Ovary (tissue), 9 donors: ENCODE measurements around the gene PARD3B. TPM values are rescaled to one million over a fixed set of nuclear protein-coding genes. Genes with fewer than 3 reads are reported as not detected.

ENCODE experiments used
- DNase-seq, 5 donors: peaks; one replicate each; pipeline ENCODE4 v3.0.0-alpha.2; 2019 to 2020
- H3K27ac ChIP-seq, 2 donors: fragments of 200-600 bp; one replicate each; pipeline versions ENCODE4 v1.5.1 to v1.8.0; 2019 to 2022
- H3K27me3 ChIP-seq: fragments of 200-600 bp; one replicate; pipeline ENCODE4 v1.8.0; 2022
- H3K36me3 ChIP-seq: fragments of 200-600 bp; sonication (generic); one replicate; pipeline ENCODE4 v1.5.1; 2019
- H3K4me1 ChIP-seq: one replicate; pipeline ENCODE4 v1.8.1; 2013; ENCODE audit warnings: mild to moderate bottlenecking, moderate library complexity; ENCODE audit not compliant: insufficient read depth
- H3K4me3 ChIP-seq: fragments of 200-600 bp; sonication (generic); one replicate; pipeline ENCODE4 v1.5.1; 2017
- H3K9me3 ChIP-seq, 2 donors: fragments of 200-600 bp in 1 of 2; sonication (generic) in 1 of 2; one replicate each; pipeline versions ENCODE4 v1.5.1 to v1.8.1; 2013 to 2019; ENCODE audit warnings: mild to moderate bottlenecking in 1 of 2, moderate library complexity in 1 of 2
- CTCF ChIP-seq, 3 donors: fragments of 450-650 bp in 2 of 3; fragments of 200-600 bp in 1 of 3; IDR thresholded peaks; one replicate each; pipeline versions ENCODE4 v1.5.1 to v1.8.0; 2016 to 2022; ENCODE audit warnings: antibody characterized with exemption in 3 of 3, mild to moderate bottlenecking in 1 of 3
- EP300 ChIP-seq: sonication (generic); formaldehyde crosslinking; IDR thresholded peaks from one replicate; pipeline ENCODE4 v1.6.1; 2017; ENCODE audit warnings: antibody characterized with exemption
- POLR2A ChIP-seq: fragments of 450-650 bp; IDR thresholded peaks from one replicate; pipeline ENCODE4 v1.6.1; 2017; ENCODE audit warnings: antibody characterized with exemption, mild to moderate bottlenecking, moderate library complexity
- WGBS, 3 donors: extraction: QIAGEN DNeasy Blood & Tissue Kit in 1 of 3; methylation state at CpG; one replicate each; pipeline versions ENCODE4 v1.1.5 to v1.1.7; 2013 to 2017; 5-methylcytosine and 5-hydroxymethylcytosine counted together
- intact Hi-C, 4 donors: fragments of 100-400 bp; cut with DNase I; formaldehyde crosslinking; loops; one replicate each; pipeline versions ENCODE4 v1.11.0 to v1.15.1; 2022 to 2023
- polyA plus RNA-seq, 2 donors: library from polyadenylated mRNA; stranded (reverse); fragments of 200-250 nt in 1 of 2; fragments of 350-450 nt in 1 of 2; fragmentation: Illumina TruSeq in 1 of 2; extraction: RNeasy Lipid Tissue Mini Kit (QIAGEN cat#74804) in 1 of 2; gene quantifications; one replicate each; pipeline ENCODE4 v1.2.3, GENCODE V29; 2013 to 2014
- total RNA-seq, 7 donors: library from RNA; depleted of rRNA in 2 of 7; stranded (reverse); fragments of >200 nt in 2 of 7; fragmentation: NEBNext Ultra II Directional in 3 of 7; extraction: Animal tissue kit (Norgen Biotek cat#: 25700) in 3 of 7; gene quantifications; one replicate each; pipeline versions ENCODE4 v1.1.0 to v1.2.4, GENCODE V29; 2016 to 2023
- donor health status: DM: no; HTN: no; CAD: no; lungs with moderate emphysema.
- donor health status: DM: no; HTN: no; CAD: no.
- donor health status: Bipolar disorder and iron deficiency.
- donor health status: DM: yes; HTN: yes; CAD: no.
- donor health status: DM: no; HTN: no; CAD: no.
- donor health status: DM: yes; HTN: yes; CAD: no.

Gene PARD3B
- total and polyA plus RNA-seq, 9 donors, result 8.2 to 46.6 (median 28.7) TPM

- H3K4me3 ChIP-seq, result no peak overlapping the region
Measured at GRCh38 chr2:204931562-204931961, 386.3 kb downstream of the PARD3B start.

GRCh38 chr2:204933735-204934374 is 388.6 kb downstream of the PARD3B start:
- DNase-seq, result no peak
- Histone ChIP-seq H3K4me3 (no peak overlapping the region), H3K27ac (no peak overlapping the region), H3K27me3 (no peaks in the 10 kb centered on the region), H3K36me3 (no peaks in the 10 kb centered on the region), H3K9me3 (no peaks in the 10 kb centered on the region), H3K4me1 (no peaks in the 10 kb centered on the region)
- intact Hi-C loops, result no loop called here
- 91 to 97% (median 94%) methylated on average over 1 of the region's 1 CpG for WGBS, 3 donors
- TF ChIP-seq CTCF (IDR thresholded peaks at IDR 0.05), result no peak
- no peak for TF ChIP-seq POLR2A
- TF ChIP-seq EP300, result no peak

More at GRCh38 chr2:204931562-204931961, 386.3 kb downstream of the PARD3B start:
- intact Hi-C loops, result no loop called here
- H3K36me3 ChIP-seq, result no peaks in the 10 kb centered on the region
- no peak overlapping the region for H3K27ac ChIP-seq
- no peak for TF ChIP-seq POLR2A
- no peak for TF ChIP-seq CTCF (IDR thresholded peaks at IDR 0.05)
- no peak for TF ChIP-seq EP300
- no peaks in the 10 kb centered on the region for H3K4me1 ChIP-seq
- no peaks in the 10 kb centered on the region for H3K9me3 ChIP-seq
- no peak for DNase-seq
- no peaks in the 10 kb centered on the region for H3K27me3 ChIP-seq

GRCh38 chr2:204944927-204945326 is 399.7 kb downstream of the PARD3B start:
- intact Hi-C loops, result no loop called here
- DNase-seq, result no peak
- H3K27me3 ChIP-seq, result no peaks in the 10 kb centered on the region
- H3K4me3 ChIP-seq, result no peak overlapping the region
- H3K27ac ChIP-seq, result no peak overlapping the region
- no peaks in the 10 kb centered on the region for H3K36me3 ChIP-seq
- TF ChIP-seq EP300, result no peak
- no peak for TF ChIP-seq CTCF (IDR thresholded peaks at IDR 0.05)
- no peak for TF ChIP-seq POLR2A
- H3K9me3 ChIP-seq, result no peaks in the 10 kb centered on the region
- WGBS, 3 donors, result 92 to 97% (median 94%) methylated on average over 3 of the region's 3 CpGs
- no peaks in the 10 kb centered on the region for H3K4me1 ChIP-seq

GRCh38 chr2:204945376-204945775 is 400.1 kb downstream of the PARD3B start:
- Histone ChIP-seq H3K4me3 (no peak overlapping the region), H3K27me3 (no peaks in the 10 kb centered on the region), H3K4me1 (no peaks in the 10 kb centered on the region), H3K36me3 (no peaks in the 10 kb centered on the region), H3K27ac (no peak overlapping the region), H3K9me3 (no peaks in the 10 kb centered on the region)
- DNase-seq, result no peak
- WGBS, 3 donors, result 95 to 96% (median 95%) methylated on average over 2 of the region's 2 CpGs
- no peak for TF ChIP-seq POLR2A
- no peak for TF ChIP-seq EP300
- intact Hi-C loops, result no loop called here

GRCh38 chr2:204946892-204947291 is 401.6 kb downstream of the PARD3B start:
- TF ChIP-seq CTCF (IDR thresholded peaks at IDR 0.05) (no peak), POLR2A (no peak), EP300 (no peak)
- WGBS, 3 donors, result 96 to 98% (median 98%) methylated on average over 2 of the region's 2 CpGs
- no peak overlapping the region for H3K27ac ChIP-seq
- H3K9me3 ChIP-seq, result no peaks in the 10 kb centered on the region
- no peak overlapping the region for H3K4me3 ChIP-seq
- no peak for DNase-seq
- H3K27me3 ChIP-seq, result no peaks in the 10 kb centered on the region
- intact Hi-C loops, result no loop called here
- H3K36me3 ChIP-seq, result no peaks in the 10 kb centered on the region
- no peaks in the 10 kb centered on the region for H3K4me1 ChIP-seq
